Measurements from ENCODE around the gene TBX18.

TBX18 gene

DNA sequence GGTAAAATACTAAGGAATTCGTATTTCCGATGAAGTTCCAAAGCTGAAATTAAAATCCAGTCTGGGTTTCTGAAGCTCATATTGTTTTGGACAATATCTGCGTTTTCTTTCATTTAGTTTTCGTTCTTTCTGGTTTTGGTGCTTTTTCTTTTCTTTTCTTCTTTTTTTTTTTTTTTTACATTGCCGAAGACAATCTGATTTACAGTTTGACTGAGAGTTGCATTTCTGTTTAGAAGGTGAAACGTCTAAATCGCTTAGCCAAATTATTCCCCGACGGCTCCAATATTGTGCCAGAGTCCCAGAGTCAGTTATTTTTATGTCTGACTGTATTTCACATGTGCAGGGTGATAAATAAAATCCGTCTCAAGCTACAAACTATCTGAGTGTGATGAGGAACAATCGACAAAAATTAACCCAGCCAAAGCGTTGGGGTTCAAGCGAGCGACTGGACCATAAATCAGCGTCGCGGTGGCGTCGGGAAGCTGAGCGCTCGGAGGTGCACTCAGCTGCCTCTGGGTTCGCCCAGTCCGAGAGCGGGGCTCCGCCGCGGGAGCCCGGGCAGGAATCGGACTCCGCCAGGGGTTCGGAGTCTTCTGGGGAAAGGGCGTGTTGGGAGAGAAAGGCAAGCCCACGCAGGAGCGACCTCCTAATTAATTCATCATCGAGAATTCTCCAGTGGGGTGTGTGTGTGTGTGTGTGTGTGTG is 8.2 kb upstream of the TBX18 start:
- peak; percentile 36 for DNase-seq

DNA sequence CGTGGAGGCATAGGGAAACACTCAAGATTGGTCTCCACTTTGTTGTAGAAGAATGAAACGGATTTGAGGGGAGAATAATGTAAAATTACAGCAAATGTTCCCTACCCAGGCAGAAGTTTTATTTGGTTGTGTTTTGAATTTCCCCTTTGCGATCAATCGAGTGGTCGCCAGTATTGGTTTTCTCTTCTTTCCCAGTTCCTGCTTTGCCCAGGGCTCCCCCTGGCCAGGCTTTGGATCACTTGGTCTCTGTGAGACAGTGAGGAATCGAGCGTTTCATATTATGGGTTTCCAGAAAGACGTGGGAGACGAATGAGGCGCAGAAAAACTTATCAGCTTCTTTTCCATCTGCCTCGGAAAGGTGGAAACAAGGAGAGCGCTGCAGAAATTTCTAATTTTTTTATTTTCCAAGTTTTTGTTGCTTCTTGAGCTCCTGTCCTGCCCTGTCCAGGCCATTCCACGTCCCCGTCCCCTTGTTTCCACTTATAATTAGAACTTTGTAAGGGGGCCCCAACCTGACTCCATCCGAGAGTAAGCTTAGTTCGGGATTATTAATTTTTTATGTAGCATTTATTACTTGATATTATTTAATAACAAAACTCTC is 7.5 kb upstream of the TBX18 start:
- no peak for DNase-seq

DNA sequence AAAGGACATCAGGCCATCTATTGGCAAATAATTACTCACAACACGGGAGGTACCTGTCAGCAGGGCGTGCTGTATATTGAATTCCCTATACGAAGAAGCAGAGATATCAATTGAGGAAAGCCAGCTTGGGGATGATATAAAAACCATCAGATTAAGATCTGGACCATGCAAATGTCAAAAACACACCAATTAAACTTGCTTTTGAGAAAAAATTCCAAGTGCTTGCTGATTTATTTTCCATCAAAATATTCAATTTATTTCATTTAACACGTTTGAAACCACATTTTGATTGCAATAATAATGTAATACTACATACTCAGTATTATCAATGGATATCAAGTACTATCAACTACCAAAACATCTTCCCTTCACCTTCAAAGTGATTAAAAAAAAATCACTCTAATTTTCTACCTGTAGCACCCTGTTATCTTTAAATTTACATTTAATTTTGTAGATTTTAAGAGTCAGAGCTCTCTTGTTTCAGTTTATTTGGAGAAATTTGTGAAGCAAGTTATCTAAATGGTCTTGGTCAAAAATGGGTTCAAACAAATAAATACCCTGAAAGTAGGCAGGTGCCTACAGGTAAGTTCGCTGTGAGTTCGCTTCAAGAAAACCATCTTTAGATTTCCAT is 6.8 kb upstream of the TBX18 start:
- no peak for DNase-seq

DNA sequence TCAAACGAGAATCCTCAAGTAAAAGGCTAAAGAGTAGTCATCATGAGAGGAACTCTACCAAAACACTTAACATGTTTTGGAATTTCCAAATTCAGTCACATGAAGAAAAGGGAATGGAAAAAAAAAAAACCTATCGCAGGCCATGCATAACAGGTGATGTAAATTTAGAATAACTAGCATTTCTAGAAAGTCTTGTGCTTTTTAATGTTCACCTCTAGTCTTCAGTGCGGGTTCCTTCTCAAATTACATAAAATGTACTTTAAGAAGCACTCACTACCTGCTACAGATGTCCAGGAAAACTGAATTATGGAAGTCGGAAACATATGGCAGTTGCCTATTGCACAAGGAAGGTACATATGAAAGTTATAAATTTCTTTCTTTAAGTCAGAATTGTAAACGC is 6.1 kb upstream of the TBX18 start:
- no peak for DNase-seq

DNA sequence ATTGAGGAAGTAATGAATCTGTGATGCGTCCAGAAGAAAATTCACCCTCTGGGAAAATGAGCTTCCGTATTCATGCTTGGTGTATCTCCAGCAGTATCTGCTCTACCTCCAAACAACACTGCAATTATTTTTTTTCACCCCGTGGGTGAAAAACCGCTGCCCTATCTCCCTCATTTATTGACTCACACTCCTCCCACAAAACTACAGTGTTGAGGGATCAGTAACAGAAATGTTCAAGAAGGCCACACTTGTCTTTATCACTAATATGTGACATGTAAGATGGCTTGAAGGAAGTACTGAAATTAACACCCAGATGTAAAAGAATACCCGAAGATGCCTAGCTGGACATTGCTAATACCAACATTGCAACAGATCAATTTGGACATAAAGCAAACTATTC is 4.9 kb upstream of the TBX18 start:
- DNase-seq: no peak

DNA sequence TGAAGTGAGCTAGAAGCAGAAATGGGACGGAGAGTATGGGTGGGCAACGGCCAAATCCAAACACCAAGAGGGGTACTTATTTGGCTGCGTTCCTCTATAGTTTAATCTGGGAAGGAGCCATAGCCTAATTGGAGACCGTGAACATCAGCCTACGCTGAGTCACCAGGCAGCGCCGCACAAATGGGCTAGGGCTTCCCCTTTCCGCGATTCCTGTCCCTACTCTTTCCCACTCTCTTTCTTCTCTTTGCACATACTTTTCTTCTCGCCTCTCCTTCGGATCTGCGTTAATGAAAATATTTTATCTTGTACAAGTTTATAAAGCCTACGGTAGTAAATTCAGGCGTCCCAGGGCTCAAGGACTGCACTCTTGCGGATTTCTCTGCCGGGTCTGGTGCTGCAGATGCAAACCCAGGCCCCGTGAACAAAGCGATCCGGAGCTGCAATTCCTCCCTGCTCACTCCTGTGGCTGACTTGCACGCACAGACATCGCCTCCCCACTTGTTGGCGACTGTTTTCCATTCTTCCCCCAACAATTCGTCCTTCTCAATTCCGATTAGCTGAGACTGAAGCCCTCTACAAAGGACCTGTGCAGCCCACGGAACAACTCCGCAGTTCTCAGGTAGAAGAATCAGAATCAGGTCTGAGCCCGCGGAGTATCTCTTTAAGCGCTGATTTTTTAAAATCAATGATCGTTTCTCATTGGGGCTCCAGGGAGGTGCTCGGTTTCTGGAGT is 4.2 kb upstream of the TBX18 start:
- DNase-seq: peak; percentile 45

DNA sequence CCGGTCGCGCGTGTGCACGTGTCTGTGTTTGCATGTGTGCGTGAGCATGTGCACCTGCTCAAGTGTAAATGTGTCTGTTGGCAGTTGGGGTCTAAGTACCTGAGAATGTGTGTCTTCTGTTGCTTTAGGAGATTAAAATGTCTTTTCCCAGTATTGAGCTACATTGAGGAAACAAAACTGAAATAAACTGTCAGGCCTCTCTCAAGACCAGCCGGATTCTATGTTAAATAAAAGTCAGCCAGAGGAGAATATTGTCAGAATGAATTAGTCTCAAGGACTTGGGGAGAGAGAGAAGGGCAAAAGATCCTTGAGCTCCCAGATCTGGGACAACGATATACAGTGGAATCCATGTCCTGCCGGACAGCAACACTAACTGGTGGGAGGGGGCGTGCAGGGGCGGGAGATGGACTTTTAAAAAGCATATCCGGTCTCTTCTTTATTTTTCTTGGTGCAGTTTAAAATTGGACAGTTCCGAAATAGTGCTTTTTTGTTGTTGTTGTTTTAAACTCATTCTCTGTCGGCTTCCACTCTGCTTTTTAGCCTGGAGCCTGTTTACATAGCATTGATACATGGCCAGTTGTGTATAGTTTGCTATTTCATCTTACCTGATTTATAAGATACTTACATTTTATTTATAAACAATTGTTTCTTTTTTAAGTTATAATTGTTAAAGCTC is 3.3 kb upstream of the TBX18 start:
- DNase-seq: no peak

DNA sequence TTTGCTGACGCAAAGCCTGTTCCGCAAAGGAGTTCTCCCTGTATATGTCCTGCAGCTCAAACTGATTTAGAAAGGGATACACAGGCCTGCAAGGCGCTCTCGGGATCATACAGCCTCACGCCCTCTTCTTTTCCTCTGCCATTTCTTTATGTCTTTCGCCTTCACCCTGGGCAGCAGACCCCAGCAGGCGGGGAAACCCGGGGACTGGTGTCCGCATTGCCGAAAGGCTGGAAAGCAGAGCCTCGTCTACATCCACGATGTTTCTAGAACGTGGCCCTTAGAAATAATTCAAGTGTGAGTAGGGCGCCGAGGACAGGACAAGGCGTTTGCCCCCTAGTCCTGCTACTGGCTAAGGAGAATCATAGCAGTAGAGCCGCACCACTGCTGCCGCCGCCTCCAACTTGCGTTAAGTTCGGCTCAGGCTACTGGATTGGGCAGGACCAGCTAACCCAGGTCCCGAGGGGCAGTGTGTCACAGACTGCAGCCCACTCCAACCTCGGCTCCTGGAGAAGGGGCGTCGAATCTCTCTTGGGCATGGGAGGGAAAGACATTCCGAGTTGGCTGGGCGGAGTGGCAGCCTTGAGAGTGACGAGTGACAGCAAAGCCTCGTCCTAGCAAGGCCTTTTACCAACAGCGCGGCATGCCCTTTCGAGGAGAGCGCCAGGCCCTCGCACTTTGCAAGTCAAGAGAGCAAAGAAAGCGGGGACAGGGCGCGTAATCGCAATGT is 2.6 kb upstream of the TBX18 start:
- DNase-seq: no peak

DNA sequence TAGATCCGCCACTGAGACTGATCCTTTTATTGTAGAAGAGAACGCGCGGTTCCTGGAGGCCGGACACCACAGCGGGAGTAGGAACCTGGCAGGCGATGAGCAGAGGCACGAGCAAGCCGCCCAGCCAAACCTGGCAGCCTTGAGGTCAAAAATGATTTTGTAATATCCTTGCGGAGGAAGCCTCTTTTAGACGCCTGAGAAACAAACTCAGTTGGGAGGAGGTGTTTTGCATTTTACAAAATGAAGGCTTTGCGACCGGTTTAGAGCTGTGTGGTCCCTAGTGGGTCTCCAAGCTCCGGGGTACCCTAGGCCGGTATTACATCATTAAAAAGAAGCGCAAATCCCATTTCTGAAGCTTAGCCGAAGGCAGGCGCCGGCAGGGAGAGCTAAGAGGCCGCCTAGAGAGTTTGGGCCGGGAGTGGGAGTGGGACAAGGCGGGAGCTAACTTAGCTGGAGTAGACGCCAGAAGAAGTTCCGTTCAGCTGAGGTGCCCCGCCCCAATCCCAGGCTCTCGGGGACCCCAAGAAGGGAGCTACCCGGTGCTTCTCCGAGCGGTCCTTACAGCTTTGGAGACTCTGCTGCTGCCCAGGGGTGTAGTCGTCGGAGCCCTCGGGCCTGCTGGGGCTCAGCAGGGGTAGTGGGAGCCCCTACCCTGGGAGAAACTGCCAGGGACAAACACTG is 1.9 kb upstream of the TBX18 start:
- DNase-seq: no peak

DNA sequence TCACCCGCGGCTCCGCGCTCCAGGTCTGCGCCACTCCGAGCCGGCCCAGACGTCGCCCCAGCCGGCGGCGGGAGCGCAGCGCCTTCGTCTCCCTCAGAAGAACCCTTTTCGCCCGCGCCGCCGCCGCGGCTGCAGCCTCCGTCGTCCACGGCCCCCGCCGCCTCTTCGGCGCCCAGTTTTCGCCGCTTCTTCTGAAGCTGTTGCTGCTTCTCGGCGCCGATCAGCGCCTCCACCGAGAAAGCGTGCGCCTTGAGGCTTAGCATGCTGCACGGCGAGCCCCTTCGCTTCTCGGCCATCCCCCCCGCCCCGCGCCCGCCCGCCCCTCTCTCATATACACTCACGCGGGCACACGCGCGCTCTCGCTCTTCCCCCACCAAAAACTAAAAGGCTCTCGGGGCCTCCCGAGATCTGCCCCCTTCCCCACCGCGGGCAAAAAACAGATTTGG is 489 bp downstream of the TBX18 start:
- DNase-seq: no peak

DNA sequence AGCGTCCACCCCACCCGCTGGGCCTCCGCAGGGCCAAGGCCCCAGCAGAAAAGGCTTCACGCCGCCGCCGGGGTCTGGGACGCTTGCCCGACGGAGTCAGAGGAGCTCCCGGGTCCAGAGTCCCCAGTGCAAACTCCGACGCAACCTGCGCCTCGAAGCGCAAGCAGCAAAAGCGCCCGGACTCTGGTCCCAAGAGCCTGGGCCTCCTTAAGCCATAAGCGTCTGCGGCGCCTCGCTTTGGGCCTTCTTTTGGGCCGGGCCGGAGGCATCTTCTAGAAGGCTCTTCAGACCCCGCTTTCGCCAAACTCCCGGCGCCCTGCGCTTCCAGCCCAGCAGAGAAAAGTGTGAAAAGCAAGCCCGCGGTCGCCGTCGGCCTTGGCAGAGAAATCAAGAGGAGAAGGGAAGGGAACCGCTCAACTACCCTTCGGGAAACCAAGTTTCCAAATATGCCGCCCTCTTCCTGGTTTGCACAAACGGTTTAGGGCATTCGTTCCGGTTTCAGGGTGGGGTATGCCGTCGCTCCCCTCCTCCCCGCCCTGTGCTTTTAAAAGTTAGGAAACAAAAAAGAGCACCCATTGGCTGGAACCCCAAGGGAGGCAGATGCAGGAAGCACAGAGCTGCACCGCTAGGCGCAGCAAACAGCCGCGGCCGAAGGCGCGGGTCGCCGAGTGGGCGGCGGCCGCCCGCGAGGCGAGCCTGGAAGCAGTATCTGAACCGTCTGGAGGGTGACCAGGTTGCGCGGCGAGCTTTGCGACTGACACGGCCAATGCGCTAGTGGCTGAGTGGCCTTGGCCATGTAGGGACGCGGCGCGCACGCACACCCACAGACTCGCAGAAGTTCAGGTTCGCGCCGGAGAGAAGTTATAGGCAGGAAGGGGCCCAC is 1.2 kb downstream of the TBX18 start:
- peak; percentile 95 for DNase-seq

DNA sequence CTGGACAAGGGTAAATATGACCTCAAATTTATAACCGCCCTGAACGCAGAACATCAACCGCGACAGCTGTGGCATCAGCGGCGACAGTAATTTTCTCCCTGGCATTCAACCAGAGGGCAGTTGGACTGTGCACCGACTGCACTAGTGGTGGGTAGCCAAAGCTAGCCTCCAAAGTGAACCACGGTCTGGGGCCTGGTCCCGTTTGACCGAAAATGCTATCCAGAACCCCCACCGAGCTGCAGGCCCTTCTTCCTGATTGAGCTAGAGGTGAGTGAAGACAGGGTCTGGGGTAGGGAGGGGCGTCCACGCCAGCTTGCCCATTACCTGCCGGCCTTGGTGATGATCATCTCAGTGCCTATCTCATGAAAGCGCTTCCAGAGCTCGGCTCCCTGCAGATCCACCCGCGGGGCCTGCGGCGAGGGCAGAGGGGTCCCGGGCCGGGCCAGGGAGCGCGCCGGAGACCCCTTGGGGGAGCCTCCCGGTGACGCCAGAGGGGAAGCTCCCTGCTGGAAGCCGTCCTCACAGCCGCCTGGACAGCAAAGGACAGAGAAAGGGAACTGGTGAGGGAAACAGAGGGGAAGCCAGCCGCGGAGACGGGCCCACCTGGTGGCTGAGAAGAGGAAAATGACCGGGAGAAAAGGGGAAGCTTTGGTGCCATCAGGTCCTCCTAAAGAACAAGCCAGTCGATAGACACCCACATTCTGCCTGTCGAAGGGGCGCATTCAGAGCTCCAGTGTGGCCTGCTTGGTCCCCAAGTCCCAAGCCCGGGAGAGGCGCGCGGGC is 2.0 kb downstream of the TBX18 start:
- peak; percentile 70 for DNase-seq

DNA sequence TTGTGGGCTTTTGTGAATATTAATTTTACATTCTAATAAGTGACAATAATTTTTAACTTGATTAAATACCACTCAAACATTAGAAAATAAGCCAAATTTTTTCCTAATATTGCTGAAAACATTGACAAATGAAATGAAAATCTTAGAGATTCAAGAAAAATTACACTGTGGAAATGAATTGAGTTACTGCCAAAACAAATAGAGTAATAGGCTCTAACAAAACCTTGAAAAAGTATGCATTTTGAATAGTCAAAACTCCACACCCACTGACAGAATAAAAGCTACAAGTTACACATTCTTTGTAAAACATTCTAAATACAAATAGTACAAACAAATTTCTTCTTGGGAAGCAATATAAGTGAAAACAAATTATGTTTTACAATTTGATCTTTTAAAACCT is 5.9 kb downstream of the TBX18 start:
- DNase-seq: no peak

DNA sequence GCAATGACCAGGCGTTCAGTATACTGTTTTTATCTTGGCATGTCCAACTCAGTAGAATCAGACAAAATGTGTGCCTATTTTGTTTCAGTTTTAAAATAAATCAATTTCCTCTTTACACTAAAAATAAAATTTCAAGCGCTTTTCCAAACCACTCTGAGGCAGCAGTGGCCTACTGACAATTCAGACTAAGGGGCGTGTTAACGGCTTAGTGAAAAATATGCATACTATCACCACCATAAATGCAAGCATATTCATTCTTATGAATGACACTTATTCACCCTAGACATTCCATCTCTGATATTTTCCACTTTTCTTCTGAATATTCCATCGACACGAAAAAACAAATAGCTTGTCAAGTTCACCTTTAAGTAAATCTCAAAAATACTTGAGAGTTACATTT is 7.5 kb downstream of the TBX18 start:
- DNase-seq: no peak

DNA sequence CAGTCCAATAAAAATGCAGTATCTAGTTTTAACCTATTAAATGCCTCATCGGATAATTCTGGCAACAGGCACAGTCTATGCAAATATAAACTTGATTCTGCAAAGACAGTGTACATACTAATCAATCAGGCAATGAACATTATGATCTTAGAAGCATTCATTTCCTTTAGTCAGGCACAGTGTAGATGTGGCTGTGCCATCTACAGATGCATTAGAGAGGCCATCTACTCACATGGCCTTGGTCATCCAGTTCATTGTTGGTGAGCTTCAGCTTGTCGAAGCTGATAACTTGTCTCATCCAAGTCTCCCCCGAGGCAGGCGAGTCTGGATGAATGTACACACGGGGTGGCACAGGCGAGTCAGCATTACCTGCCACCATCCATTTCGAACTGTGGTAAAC is 7.9 kb downstream of the TBX18 start:
- DNase-seq: no peak

DNA sequence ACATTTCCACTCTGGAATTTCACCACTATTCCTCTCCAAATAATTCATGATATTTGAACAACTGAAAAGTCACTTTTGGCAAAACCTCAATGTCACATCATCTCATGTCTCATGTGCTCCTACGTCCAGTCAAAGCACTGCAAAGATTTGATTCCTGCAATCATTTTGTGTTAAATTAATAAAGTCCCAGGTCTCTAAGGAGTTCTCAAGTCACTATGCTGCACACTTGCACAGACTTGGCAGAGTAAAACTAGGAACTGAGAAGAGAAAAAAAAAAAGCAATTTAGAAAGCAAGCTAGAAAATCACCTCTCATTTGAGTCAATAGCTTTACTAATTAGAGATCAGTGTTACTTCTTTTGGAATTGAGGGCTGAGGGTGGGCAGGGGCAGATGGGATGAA is 11.2 kb downstream of the TBX18 start:
- no peak for DNase-seq

DNA sequence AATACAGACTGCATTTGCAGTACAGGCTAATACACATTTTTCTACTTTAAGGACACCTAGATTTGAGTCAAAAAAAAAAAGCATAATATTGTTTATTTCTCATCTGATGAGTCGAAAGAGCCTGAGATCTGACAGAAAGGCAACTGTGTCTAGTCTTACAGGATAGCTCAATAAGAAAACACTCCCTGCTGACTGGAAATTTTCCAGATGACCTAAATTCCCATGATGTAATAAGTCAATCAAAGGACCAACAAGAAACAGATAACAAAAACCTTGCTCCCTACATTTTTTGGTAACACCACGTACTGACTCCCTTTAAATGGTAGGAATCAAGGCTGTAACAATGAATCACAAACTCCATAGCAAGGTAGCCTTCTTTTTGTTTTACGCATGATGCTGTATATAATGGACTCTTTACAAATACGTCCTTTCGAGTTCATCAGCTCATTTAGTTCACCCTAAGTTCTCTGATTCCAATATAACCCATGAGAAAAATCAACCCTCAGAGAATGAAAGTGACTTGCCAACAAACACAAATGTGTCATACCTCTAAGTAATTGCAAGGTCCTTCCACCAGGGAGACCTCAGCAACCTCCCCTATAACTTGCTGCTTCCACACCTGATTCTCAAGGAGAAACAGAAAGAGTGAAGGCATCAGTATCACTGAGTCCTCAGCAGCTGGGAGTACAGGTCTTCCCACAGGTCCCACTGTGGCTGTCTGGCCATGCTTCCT is 12.1 kb downstream of the TBX18 start:
- DNase-seq: peak; percentile 42

DNA sequence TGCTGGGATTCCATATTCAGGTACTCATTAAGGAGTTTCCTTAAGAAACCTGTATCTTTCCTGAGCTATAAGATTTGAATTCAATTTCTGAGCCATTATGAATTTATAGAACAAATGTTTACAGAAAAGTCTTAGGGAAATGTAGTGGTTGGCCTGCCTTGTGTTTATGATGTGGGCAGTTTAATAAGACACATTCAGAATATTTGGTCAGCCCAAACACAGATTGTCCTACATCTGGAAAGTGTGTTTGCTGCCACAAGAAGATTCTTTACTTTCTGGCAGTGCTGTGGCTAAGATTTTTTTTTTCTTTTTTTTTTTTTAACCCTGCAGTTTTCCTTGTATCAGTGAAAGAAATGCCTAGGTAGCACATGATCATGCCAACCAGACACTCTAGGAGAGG is 15.2 kb downstream of the TBX18 start:
- no peak for DNase-seq

DNA sequence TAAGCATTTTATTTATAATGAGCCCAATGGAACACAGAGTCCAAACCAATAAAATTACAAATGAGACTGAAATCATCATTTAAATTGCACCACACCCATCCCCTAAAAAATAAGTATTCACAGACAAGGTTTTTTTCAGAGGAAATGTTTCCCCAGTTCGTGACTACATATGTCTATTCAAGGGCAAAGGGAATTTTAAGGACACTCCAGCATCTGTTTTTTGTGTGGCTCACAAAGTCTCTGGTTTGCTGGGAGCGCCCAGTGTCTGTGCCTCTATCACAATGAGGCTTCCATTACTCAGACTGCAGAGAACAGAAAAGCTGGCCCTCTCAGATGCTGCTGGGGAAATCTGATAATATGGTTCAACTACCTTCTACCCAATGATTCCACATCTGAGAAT is 16.0 kb downstream of the TBX18 start:
- DNase-seq: no peak

All from EL (cell line).